NK-92 (cell line): ENCODE data around the gene CA6.
"Not testable (repeated sequence)": the region's sequence is repeated elsewhere in the genome, so short reads cannot be mapped to it uniquely, and the experiment has no call there.

Experiments used
- DNase-seq: peaks from one replicate; lab custom pipeline; 2025; ENCODE audit not compliant: unreplicated experiment; lab: John Stamatoyannopoulos, UW

The CA6 gene

GRCh38 chr1:8926707-8927694 lies 18.7 kb upstream of the CA6 start:
- no peak for DNase-seq

DNA sequence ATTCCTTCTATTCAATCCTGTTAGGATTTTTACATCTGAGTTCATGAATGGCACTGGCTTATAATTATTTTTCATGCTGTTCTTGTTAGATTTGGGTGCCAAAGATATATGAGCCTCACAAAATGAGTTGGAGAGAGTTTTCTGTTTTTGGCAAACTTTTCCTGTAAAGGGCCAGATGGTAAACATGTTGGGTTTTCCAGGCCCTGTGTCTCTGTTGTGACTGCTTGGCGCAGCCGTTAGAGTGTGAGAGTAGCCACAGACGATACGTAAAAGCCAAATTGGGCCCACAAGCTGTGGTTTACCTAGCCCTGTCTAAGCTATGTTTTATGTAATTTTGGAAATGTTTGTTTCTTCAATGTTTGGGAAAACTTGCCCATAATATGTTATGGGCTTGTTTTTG lies 15.6 kb upstream of the CA6 start:
- DNase-seq, result no peak

GRCh38 chr1:8937051-8937450 lies 8.6 kb upstream of the CA6 start:
- not testable (repeated sequence) for DNase-seq

GRCh38 chr1:8937701-8938100 lies 8.0 kb upstream of the CA6 start:
- no peak for DNase-seq

- no peak for DNase-seq
These were observed 7.3 kb upstream of the CA6 start for GRCh38 chr1:8938232-8938999.

GRCh38 chr1:8939000-8939265 lies 6.7 kb upstream of the CA6 start:
- no peak for DNase-seq

DNA sequence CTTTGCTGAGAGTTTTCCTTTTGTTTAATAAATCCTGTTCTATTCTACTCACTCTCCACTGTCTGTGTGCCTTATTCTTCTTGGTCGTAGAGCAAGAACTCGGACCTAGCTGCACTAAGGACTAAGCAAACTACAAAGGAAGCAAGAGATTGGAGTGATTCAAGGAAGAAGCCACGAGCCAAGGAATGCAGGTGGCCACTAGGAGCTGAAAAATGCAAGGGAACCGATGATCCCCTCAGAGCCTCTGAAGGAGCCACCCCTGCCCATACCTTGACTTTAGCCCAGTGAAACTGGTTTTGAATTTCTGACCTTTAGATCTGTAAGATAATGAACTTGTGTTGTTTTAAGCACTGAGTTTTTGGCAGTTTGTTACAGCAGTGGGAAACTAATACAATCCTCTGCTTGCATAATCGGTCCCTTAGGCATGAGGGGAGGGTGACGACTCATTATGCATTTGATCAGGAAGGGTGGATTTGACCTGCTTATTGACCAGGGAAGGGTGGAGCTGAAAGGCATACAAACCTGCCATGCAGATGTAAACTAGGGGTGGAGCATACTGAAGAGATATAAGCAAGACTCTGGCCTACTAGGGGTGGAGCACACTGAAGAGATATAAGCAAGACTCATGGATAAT lies 6.2 kb upstream of the CA6 start:
- no peak for DNase-seq

- DNase-seq, result no peak
These were observed 3.8 kb upstream of the CA6 start for GRCh38 chr1:8941906-8942305.

DNA sequence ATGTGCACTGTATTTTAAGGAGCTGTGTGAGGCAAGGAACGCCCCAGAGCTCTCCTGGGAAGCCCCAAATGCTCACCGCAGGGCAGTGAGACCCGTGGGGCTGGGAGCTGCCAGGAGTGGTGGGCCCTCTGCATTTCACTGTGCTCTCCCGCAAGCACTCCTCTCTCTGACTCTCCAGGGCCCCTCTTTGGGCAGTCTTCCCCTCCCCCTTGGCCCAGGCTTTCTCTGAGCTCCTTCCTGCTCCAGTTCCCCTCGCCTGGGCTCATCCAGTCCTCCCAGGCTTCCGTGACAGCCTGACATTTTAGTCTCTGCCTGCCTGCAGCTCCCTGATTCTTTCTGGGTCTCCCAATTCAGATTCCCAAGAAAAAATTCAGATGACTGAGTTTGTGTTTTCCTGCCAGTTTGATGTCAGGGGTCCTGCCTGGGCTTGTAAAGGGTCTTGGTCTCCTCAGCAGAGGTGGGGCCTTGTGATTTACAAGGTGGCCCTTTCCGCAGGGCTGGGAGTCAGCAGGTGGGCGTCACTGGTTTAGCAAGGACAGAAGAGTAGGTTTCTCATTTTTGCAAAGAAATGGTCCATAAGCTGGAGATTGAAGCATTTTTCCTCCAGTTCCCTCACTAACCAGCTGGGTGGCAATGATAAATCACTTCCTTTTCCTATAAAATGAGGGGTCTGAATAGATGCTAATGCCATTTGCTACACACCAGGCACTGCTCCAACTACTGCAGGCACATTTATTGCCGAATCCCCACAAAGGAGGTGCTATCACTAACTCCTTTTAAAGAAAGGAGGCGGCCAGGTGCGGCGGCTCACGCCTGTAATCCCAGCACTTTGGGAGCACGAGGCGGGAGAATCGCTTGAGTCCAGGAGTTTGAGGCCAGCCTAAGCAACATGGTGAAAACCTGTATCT lies 1.9 kb upstream of the CA6 start:
- DNase-seq, result no peak

- no peak for DNase-seq
These were observed 1.5 kb downstream of the CA6 start for GRCh38 chr1:8947127-8947691.

- DNase-seq, result no peak
These were observed 4.6 kb downstream of the CA6 start for GRCh38 chr1:8950309-8950708.

GRCh38 chr1:8951231-8951630 lies 5.6 kb downstream of the CA6 start:
- DNase-seq, result no peak

DNA sequence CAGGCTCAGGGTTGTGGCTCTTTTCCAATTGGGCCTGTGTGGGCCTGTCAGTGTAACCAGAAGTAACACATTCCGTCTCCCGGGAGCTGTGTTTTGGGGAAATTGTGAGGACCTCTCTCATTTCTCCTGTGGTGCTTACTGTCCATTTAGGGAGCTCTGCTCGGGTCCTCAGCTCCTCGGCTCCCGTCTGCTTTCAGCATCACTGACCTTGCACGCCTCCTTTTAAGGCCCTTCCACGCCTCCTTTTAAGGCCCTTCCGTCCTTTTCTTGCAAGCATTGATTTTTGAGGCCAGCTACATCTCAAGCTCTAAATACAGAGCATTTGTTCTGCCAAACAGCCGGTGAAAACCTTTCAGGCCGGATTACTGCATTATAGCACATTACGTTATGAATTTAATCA lies 9.7 kb downstream of the CA6 start:
- DNase-seq, result no peak

DNA sequence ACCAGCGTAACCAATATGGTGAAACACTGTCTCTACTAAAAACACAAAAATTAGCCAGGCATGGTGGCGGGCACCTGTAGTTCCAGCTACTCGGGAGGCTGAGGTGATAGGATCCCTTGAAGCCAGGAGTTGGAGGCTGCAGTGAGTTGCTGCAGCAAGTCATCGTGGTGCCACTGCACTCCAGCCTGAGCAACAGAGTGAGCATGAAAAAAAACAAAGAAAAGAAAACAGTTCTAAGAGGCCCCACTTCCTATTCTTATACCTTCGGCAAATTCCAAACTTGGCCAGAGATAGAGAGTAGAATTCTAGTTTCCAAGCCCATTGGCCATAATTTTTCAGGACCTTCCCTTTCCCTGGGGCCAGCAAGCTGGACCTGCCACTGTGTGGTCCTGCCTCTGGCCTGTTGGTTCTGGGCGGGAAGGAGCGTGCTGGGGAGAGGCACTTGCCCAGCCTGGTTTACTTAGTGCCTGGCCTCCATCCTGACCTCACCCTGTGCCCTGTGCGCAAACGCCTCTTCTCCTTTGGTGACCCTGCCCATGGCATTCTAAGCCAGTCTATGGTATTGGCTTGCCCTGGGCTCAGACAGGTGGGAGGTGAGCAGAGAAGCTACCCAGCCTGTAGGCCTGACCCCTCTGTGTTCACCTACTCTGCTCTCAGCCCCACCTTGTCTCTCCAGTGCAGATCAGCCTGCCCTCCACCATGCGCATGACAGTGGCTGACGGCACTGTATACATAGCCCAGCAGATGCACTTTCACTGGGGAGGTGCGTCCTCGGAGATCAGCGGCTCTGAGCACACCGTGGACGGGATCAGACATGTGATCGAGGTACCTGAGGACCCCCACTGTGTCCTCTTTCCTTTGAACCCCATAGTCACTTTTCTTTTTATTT lies 11.0 kb downstream of the CA6 start:
- no peak for DNase-seq

GRCh38 chr1:8962812-8963530 lies 17.3 kb downstream of the CA6 start:
- DNase-seq, result no peak

DNA sequence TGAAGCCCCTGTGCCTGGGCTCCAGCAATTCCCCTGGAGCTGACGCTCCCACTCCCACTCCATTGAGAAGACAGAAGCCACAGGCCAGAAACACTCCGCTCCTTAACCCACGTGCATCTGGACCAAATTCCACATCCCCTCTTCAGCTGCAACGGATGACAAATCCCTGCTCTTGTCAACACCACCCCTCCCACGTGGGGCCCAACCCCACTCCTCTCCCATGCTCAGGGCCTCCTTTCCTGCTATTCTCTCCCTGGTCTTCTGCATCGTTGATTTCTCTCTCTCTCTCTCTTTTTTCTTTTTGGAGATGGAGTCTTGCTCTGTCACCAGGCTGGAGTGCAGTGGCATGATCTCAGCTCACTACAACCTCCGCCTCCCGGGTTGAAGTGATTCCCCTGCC lies 18.3 kb downstream of the CA6 start:
- DNase-seq, result no peak

DNA sequence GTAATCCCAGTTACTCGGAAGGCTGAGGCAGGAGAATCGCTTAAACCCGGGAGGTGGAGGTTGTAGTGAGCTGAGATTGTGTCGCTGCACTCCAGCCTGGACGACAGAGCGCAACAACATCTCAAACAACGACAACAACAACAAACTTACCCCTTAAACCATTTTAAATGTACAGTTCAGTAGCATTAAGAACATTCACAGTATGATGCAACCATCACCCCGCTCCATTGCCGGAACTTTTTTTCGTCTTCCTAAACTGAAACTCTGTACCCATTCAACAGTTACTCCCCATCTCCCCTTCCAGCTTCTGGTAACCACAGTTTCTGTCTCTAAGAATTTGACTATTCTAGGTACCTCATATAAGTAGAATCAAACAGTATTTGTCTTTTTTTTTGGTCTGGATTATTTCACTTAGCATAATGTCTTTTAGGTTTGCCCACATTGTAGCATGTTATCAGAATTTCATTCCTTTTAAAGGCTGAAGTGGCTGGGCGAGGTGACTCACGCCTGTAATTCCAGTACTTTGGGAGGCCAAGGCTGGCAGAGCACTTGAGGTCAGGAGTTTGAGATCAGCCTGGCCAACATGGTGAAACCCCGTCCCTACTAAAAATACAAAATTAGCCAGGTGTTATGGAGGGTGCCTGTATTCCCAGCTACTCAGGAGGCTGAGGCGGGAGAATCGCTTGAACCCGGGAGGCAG lies 19.6 kb downstream of the CA6 start:
- no peak for DNase-seq

DNA sequence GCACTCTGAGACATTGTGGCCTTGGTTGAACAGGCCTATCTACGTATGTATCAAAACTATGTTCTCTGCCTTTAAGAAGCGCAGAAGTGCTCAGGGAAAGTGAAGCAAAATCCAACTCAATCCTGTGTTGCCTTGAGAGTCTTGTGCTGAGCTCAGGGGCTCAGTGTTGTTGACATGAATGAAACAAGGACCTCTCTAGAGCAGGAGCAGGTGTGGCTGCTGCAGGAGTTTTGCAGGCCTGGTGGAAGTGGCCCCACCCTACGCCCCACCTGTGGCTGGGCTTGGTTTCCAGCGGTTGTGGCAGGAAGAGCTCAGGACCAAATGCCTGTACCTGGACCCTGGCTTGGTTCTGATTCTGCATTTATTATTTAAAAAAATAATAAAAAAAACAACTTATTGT lies 20.9 kb downstream of the CA6 start:
- DNase-seq, result no peak
